ENCODE results near the gene PLBD2.

Gene PLBD2

DNA sequence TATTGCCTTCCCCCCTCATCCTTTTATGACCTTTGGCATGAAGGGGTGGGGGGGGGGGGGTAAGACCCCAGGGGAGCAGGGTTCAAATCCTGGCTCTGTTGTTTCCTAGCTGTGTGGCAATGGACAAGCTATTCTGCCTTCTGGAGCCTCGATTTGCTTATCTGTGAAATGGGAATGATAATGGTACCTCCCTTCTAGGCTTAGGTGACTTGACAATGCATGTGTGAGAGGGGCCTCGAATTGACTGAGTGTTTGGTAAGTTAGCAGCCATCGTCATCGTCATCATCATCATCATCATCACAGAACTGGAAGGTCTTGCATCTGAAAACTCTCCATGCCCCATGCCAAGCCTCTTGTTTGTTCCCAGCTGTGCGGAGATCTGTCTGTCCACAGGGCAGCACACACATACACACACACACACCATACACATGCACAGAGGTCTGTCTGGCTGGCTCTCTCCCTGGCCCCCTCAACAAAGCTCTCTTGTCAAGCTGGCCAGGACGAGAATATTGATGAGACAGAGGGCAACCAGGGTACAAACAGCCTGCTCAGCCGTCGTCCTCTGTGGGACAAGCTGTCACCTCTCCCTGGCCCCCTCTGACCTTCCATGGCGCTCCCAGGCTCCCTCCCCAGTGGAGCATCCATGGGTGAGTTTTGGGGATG is 51.2 kb downstream of the PLBD2 start:
- TF ChIP-seq, protein P1, sequence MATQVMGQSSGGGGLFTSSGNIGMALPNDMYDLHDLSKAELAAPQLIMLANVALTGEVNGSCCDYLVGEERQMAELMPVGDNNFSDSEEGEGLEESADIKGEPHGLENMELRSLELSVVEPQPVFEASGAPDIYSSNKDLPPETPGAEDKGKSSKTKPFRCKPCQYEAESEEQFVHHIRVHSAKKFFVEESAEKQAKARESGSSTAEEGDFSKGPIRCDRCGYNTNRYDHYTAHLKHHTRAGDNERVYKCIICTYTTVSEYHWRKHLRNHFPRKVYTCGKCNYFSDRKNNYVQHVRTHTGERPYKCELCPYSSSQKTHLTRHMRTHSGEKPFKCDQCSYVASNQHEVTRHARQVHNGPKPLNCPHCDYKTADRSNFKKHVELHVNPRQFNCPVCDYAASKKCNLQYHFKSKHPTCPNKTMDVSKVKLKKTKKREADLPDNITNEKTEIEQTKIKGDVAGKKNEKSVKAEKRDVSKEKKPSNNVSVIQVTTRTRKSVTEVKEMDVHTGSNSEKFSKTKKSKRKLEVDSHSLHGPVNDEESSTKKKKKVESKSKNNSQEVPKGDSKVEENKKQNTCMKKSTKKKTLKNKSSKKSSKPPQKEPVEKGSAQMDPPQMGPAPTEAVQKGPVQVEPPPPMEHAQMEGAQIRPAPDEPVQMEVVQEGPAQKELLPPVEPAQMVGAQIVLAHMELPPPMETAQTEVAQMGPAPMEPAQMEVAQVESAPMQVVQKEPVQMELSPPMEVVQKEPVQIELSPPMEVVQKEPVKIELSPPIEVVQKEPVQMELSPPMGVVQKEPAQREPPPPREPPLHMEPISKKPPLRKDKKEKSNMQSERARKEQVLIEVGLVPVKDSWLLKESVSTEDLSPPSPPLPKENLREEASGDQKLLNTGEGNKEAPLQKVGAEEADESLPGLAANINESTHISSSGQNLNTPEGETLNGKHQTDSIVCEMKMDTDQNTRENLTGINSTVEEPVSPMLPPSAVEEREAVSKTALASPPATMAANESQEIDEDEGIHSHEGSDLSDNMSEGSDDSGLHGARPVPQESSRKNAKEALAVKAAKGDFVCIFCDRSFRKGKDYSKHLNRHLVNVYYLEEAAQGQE (IDR thresholded peaks at IDR 0.05; ENCODE audit: insufficient read depth in 1 of 2, low read depth in 2 of 2, low read length in 2 of 2): no peak
- TF ChIP-seq TAF1 (IDR thresholded peaks at IDR 0.05; ENCODE audit: borderline replicate concordance, insufficient read depth, low read length) (no peak), FOXP2 (optimal IDR thresholded peaks at IDR 0.05; ENCODE audit: borderline replicate concordance, extremely low read depth, extremely low read length, insufficient read depth) (no peak)

DNA sequence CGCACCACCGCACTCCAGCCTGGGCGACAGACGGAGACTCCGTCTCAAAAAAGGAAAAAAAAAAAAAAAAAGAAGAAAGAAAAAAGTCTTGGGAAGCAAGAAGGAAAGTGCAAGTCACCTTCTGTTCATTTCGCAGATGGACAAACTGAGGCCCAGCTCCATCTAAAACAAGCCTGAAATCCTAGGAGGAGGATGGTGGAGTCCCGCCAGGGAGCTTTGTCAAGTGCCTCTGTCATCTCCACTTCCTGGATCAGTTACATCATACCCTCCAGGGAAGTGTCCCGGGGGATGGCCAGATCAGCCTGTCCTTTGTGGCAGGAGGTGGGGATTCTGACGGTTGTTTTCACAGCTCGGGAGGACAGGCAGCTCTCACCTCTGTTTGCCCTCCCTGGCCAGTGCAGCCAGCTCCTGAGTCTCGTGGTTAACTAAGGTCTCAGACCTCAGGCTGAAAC is 55.1 kb downstream of the PLBD2 start:
- TF ChIP-seq, protein P1 (IDR thresholded peaks at IDR 0.05; ENCODE audit: insufficient read depth in 1 of 2, low read depth in 2 of 2, low read length in 2 of 2): no peak
- TF ChIP-seq POLR2AphosphoS5 (IDR thresholded peaks at IDR 0.05; ENCODE audit: low read depth, low read length) (no peak), FOXP2 (optimal IDR thresholded peaks at IDR 0.05; ENCODE audit: borderline replicate concordance, extremely low read depth, extremely low read length, insufficient read depth) (no peak), SIN3A (IDR thresholded peaks at IDR 0.05; ENCODE audit: borderline replicate concordance, insufficient read depth, low read length) (no peak), TAF1 (IDR thresholded peaks at IDR 0.05; ENCODE audit: borderline replicate concordance, insufficient read depth, low read length) (no peak)

DNA sequence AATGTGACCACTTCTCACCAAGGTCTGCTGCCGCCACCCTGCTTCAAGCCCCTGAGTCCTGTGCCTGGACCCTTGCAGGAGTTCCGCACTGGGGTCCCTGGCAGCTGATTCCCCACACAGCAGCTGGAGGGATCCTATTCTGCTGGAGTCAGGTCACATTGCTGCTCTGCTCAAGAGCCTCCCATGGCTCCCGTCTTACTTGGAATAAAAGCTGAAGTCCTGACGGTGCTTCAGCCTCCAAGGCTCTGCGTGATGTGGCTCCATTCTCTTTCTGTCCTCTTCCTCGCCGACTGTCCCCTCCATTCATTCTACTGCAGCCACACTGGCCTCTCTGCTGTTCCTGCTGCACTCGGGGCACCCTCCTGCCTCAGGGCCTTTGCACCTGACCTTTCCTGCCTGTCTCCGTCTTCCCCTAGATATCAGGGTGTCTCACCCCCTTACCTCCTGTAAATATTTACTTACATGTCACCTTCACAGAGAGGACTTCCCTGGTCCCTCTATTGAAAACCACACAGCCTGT is 56.2 kb downstream of the PLBD2 start:
- TF ChIP-seq SIN3A (IDR thresholded peaks at IDR 0.05; ENCODE audit: borderline replicate concordance, insufficient read depth, low read length) (no peak), FOXP2 (optimal IDR thresholded peaks at IDR 0.05; ENCODE audit: borderline replicate concordance, extremely low read depth, extremely low read length, insufficient read depth) (no peak), TAF1 (IDR thresholded peaks at IDR 0.05; ENCODE audit: borderline replicate concordance, insufficient read depth, low read length) (no peak), POLR2AphosphoS5 (IDR thresholded peaks at IDR 0.05; ENCODE audit: low read depth, low read length) (no peak)
- TF ChIP-seq, protein P1 (IDR thresholded peaks at IDR 0.05; ENCODE audit: insufficient read depth in 1 of 2, low read depth in 2 of 2, low read length in 2 of 2): no peak

DNA sequence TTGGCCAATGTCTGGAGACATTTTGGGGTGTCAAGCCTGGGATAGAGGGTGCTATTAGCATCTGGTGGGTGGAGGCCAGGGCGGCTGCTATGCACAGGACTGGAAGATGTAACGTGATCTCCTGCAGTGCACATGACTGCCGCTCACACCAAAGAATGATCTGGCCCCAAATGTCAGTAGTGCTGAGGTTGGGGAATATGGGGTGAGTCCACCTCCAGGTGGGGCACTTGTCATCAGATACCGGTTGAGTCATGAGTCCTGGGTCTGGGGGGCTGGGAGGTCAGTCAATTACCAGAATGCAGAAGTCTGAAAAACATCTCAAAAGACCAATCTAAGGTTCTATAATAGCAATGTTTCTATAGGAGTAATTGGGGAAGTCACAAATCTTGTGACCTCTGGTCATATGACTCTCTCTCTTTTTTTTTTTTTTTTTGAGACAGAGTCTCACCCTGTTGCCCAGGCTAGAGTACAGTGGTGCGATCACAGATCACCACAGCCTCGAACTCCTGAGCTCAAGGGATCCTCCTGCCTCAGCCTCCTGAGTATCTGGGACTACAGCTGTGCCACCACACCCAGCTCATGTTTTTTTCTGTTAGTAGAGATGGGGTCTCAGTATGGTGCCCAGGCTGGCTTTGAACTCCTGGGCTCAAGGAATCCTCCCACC is 57.8 kb downstream of the PLBD2 start:
- TF ChIP-seq TAF1 (IDR thresholded peaks at IDR 0.05; ENCODE audit: borderline replicate concordance, insufficient read depth, low read length): no peak
- TF ChIP-seq SIN3A (IDR thresholded peaks at IDR 0.05; ENCODE audit: borderline replicate concordance, insufficient read depth, low read length): no peak
- TF ChIP-seq, protein P1 (IDR thresholded peaks at IDR 0.05; ENCODE audit: insufficient read depth in 1 of 2, low read depth in 2 of 2, low read length in 2 of 2): no peak
- TF ChIP-seq FOXP2 (optimal IDR thresholded peaks at IDR 0.05; ENCODE audit: borderline replicate concordance, extremely low read depth, extremely low read length, insufficient read depth): no peak
- TF ChIP-seq POLR2AphosphoS5 (IDR thresholded peaks at IDR 0.05; ENCODE audit: low read depth, low read length): no peak
